Measurements from ENCODE around the gene GATA6.

The GATA6 gene

GRCh38 chr18:22250591-22250996 is 81.2 kb downstream of the GATA6 start:
- TF ChIP-seq, protein P1, sequence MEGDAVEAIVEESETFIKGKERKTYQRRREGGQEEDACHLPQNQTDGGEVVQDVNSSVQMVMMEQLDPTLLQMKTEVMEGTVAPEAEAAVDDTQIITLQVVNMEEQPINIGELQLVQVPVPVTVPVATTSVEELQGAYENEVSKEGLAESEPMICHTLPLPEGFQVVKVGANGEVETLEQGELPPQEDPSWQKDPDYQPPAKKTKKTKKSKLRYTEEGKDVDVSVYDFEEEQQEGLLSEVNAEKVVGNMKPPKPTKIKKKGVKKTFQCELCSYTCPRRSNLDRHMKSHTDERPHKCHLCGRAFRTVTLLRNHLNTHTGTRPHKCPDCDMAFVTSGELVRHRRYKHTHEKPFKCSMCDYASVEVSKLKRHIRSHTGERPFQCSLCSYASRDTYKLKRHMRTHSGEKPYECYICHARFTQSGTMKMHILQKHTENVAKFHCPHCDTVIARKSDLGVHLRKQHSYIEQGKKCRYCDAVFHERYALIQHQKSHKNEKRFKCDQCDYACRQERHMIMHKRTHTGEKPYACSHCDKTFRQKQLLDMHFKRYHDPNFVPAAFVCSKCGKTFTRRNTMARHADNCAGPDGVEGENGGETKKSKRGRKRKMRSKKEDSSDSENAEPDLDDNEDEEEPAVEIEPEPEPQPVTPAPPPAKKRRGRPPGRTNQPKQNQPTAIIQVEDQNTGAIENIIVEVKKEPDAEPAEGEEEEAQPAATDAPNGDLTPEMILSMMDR (IDR thresholded peaks at IDR 0.05; ENCODE audit: low read depth, low read length) = no peak
- H3K4me3 ChIP-seq (replicated peaks in 1 of 2; ENCODE audit: low read depth in 2 of 2, low read length in 2 of 2) = no peak overlapping the region
- peak in 1 of 2 donors; percentile 20 for DNase-seq (ENCODE audit: low read depth in 2 of 2)
